ENCODE data around the gene PEX6. TPM values are rescaled to one million over a fixed set of nuclear protein-coding genes. Genes with fewer than 3 reads are reported as not detected.

PEX6 gene
- total RNA-seq, 2 experiments from 2014 or later, result 18.7 to 21.3 TPM

Other genes with a start within 250 kb of the PEX6 start
- gene TBCC, start 233.1 kb downstream of the PEX6 start, total RNA-seq, result 10 to 100 TPM; 37.1 to 38.6 TPM
- 10 to 100 TPM; 23.4 to 27.8 TPM for gene BICRAL, start 197.1 kb downstream of the PEX6 start, total RNA-seq
- 10 to 100 TPM; 68.7 to 74.0 TPM for gene RPL7L1, start 99.6 kb downstream of the PEX6 start, total RNA-seq
- not detected for gene PTCRA, start 63.1 kb downstream of the PEX6 start, total RNA-seq
- gene CNPY3, start 49.7 kb downstream of the PEX6 start, total RNA-seq, result 10 to 100 TPM; 69.7 to 75.0 TPM
- 1 to 10 TPM; 1.1 to 1.3 TPM for gene GNMT, start 18.4 kb downstream of the PEX6 start, total RNA-seq
- gene PPP2R5D, start 5.4 kb upstream of the PEX6 start, total RNA-seq, result 10 to 100 TPM; 62.0 to 68.1 TPM
- gene MEA1, start 34.8 kb upstream of the PEX6 start, total RNA-seq, result 10 to 100 TPM; 58.9 to 70.1 TPM
- 10 to 100 TPM; 64.7 to 74.2 TPM for gene KLHDC3, start 35.1 kb upstream of the PEX6 start, total RNA-seq
- gene RRP36, start 42.4 kb upstream of the PEX6 start, total RNA-seq, result 10 to 100 TPM; 65.3 to 68.4 TPM
- gene CUL7, start 74.7 kb upstream of the PEX6 start, total RNA-seq, result 10 to 100 TPM in 1 of 2 experiments, 1 to 10 TPM in 1; 9.7 to 11.2 TPM
- gene MRPL2, start 80.3 kb upstream of the PEX6 start, total RNA-seq, result 10 to 100 TPM; 53.9 to 59.3 TPM
- gene KLC4, start 80.5 kb upstream of the PEX6 start, total RNA-seq, result 10 to 100 TPM; 12.7 to 17.0 TPM
- gene PTK7, start 97.1 kb upstream of the PEX6 start, total RNA-seq, result 1 to 10 TPM; 1.3 to 1.9 TPM
- gene SRF, start 192.1 kb upstream of the PEX6 start, total RNA-seq, result 10 to 100 TPM; 40.8 to 41.9 TPM
- gene CUL9, start 203.0 kb upstream of the PEX6 start, total RNA-seq, result 10 to 100 TPM; 57.8 to 60.7 TPM